ENCODE results near the gene TMEM25.

- no peak for TF ChIP-seq CTCF (IDR thresholded peaks at IDR 0.05; ENCODE audit: poor library complexity, severe bottlenecking)
- TF ChIP-seq TAF1 (IDR thresholded peaks at IDR 0.05; ENCODE audit: low read depth) = no peak
These were observed 46.6 kb upstream of the TMEM25 start for GRCh38 chr11:118484405-118484804.

Data from neural cell (in vitro differentiated cells).